Caco-2 (cell line): Measurements from ENCODE around the gene KCMF1. TPM values are rescaled to one million over a fixed set of nuclear protein-coding genes. Genes with fewer than 3 reads are reported as not detected.

Experiments used
- BruUV-seq: library from RNA; stranded (reverse); fragments of 400-500 nt; replicated peaks from 2 replicates; lab custom pipeline; 2021; lab: Mats Ljungman, UMichigan
- CTCF ChIA-PET: fragments of 300-600 bp; sonication (Branson Sonifier 250); formaldehyde crosslinking; loops from one replicate; lab custom pipeline; 2022; ENCODE audit warnings: antibody characterized with exemption; lab: Charles Lee
- POLR2A ChIA-PET: fragments of 300-600 bp; sonication (Branson Sonifier 250); formaldehyde crosslinking; loops from one replicate; lab custom pipeline; 2022; ENCODE audit warnings: antibody characterized with exemption; lab: Charles Lee
- DNase-seq, 2 experiments: peaks; one replicate each; pipeline versions ENCODE4 v3.0.0 to v3.0.0-alpha.2; 2020 to 2022
- H3K27me3 ChIP-seq: replicated peaks from 2 replicates; pipeline ENCODE4 v1.6.0; 2011; ENCODE audit warnings: low read length; ENCODE audit not compliant: control insufficient read depth, insufficient read depth
- H3K36me3 ChIP-seq: 2 replicates; pipeline ENCODE4 v1.5.1; 2011; ENCODE audit warnings: low read length; ENCODE audit not compliant: control insufficient read depth, insufficient read depth
- H3K4me1 ChIP-seq: fragments of 250-450 bp; sonication (Bioruptor Pico); 2 replicates; pipeline ENCODE4 v1.5.1; 2020; ENCODE audit warnings: mild to moderate bottlenecking
- H3K4me3 ChIP-seq: 2 replicates; pipeline ENCODE4 v1.5.1; 2011; ENCODE audit warnings: low read depth, mild to moderate bottlenecking, control low read depth, low read length
- H3K9me3 ChIP-seq: fragments of 250-450 bp; sonication (Bioruptor Pico); 2 replicates; pipeline ENCODE4 v1.5.1; 2020; ENCODE audit warnings: mild to moderate bottlenecking, moderate library complexity
- H3K27ac Mint-ChIP-seq: one replicate; pipeline ENCODE4 v1.8.0; 2022; ENCODE audit warnings: mixed read lengths; ENCODE audit not compliant: unreplicated experiment
- H3K27me3 Mint-ChIP-seq: one replicate; pipeline ENCODE4 v1.8.0; 2022; ENCODE audit warnings: mixed read lengths; ENCODE audit not compliant: insufficient read depth, unreplicated experiment
- H3K36me3 Mint-ChIP-seq: one replicate; pipeline ENCODE4 v1.8.0; 2022; ENCODE audit warnings: mild to moderate bottlenecking, mixed read lengths; ENCODE audit not compliant: insufficient read depth, unreplicated experiment
- H3K4me1 Mint-ChIP-seq: one replicate; pipeline ENCODE4 v1.8.0; 2022; ENCODE audit warnings: low read depth, mixed read lengths; ENCODE audit not compliant: unreplicated experiment
- H3K4me3 Mint-ChIP-seq: one replicate; pipeline ENCODE4 v1.8.0; 2022; ENCODE audit warnings: mild to moderate bottlenecking, moderate library complexity, mixed read lengths; ENCODE audit not compliant: unreplicated experiment
- H3K9me3 Mint-ChIP-seq: one replicate; pipeline ENCODE4 v1.8.0; 2022; ENCODE audit warnings: mixed read lengths; ENCODE audit not compliant: unreplicated experiment
- intact Hi-C: fragments of 100-400 bp; cut with micrococcal nuclease; formaldehyde crosslinking; loops from one replicate; pipeline ENCODE4 v1.10.0; 2022; ENCODE audit not compliant: unreplicated experiment
- total RNA-seq: library from RNA; stranded (reverse); gene quantifications from 2 replicates; pipeline ENCODE4 v1.2.3, GENCODE V29; 2022
- TF ChIP-seq, protein P1 (sequence below), 2 experiments: fragments of 200-600 bp in 1 of 2; IDR thresholded peaks; 1 replicate in 1 of 2; 2 replicates in 1 of 2; pipeline versions ENCODE4 v1.5.1 to v1.8.0; 2011 to 2022; ENCODE audit warnings: antibody characterized with exemption in 1 of 2, control low read depth in 1 of 2, inconsistent platforms in 1 of 2, low read depth in 1 of 2, low read length in 1 of 2, mild to moderate bottlenecking in 1 of 2, moderate library complexity in 1 of 2; ENCODE audit not compliant: insufficient read depth in 1 of 2, severe bottlenecking in 1 of 2, unreplicated experiment in 1 of 2

KCMF1 gene
- total RNA-seq, 1 experiment from 2014 or later: 81.5 TPM

DNA sequence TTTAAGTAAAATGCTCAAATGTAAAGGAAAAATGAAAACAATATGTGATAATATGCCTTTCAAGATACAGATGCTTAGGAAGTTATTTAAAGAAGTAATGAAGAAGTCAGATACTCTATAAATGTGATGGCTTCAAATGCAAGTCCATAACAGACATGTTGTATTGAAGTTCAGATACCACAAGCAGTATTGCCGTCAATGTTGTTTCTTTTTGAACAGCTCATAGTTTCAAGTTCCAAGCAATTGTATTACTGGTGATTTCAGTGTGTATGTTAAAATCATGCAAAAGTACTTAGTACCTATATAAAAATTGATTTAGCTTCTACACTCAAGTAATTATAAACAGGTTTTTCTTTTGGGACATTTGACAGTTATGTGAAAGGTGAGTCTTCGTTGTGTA is 24.9 kb downstream of the KCMF1 start:
- no peaks in the 10 kb centered on the region; the same call in 1 of the 2 replicates for H3K4me1 ChIP-seq
- H3K4me1 Mint-ChIP-seq: no peaks in the 10 kb centered on the region
- H3K9me3 Mint-ChIP-seq: no peaks in the 10 kb centered on the region
- no peak overlapping the region for H3K4me3 ChIP-seq
- H3K27me3 Mint-ChIP-seq: no peaks in the 10 kb centered on the region
- CTCF ChIA-PET: no interaction called here
- no peak for DNase-seq
- H3K9me3 ChIP-seq: no peaks in the 10 kb centered on the region
- POLR2A ChIA-PET: no interaction called here
- no peaks in the 10 kb centered on the region for H3K36me3 ChIP-seq
- no peak overlapping the region for H3K27ac Mint-ChIP-seq
- no peaks in the 10 kb centered on the region for H3K36me3 Mint-ChIP-seq
- no TSS peak for BruUV-seq
- H3K27me3 ChIP-seq: no peaks in the 10 kb centered on the region
- TF ChIP-seq, protein P1, sequence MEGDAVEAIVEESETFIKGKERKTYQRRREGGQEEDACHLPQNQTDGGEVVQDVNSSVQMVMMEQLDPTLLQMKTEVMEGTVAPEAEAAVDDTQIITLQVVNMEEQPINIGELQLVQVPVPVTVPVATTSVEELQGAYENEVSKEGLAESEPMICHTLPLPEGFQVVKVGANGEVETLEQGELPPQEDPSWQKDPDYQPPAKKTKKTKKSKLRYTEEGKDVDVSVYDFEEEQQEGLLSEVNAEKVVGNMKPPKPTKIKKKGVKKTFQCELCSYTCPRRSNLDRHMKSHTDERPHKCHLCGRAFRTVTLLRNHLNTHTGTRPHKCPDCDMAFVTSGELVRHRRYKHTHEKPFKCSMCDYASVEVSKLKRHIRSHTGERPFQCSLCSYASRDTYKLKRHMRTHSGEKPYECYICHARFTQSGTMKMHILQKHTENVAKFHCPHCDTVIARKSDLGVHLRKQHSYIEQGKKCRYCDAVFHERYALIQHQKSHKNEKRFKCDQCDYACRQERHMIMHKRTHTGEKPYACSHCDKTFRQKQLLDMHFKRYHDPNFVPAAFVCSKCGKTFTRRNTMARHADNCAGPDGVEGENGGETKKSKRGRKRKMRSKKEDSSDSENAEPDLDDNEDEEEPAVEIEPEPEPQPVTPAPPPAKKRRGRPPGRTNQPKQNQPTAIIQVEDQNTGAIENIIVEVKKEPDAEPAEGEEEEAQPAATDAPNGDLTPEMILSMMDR (IDR thresholded peaks at IDR 0.05; ENCODE audit: insufficient read depth in 1 of 2, low read depth in 1 of 2, low read length in 1 of 2, severe bottlenecking in 1 of 2, unreplicated experiment in 1 of 2): no peak
- H3K4me3 Mint-ChIP-seq: no peak overlapping the region
- intact Hi-C loops: no loop called here

DNA sequence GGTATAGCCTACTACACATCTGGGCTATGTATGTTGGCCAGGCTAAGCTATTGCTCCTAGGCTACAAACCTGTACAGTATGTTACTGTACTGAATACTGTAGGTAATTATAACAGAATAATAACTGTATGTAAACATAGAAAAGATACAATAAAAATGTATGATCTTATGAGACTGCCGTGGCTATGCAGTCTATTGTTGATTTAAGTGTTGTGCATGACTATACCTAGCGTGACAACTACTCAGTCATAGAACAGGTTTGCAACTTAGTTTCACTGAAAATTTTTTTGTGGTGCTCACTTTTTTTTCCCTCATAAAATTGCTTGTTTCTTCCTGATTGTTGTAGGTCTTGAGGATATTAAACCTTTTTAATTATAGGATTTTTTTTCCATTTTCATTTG is 25.9 kb downstream of the KCMF1 start:
- Histone ChIP-seq H3K4me1 (no peaks in the 10 kb centered on the region), H3K36me3 (no peaks in the 10 kb centered on the region), H3K4me3 (no peak overlapping the region), H3K27me3 (no peaks in the 10 kb centered on the region), H3K9me3 (no peaks in the 10 kb centered on the region)
- H3K36me3 Mint-ChIP-seq: no peaks in the 10 kb centered on the region
- no peak overlapping the region for H3K4me3 Mint-ChIP-seq
- H3K27me3 Mint-ChIP-seq: no peaks in the 10 kb centered on the region
- ChIA-PET CTCF (no interaction called here), POLR2A (no interaction called here)
- H3K4me1 Mint-ChIP-seq: no peaks in the 10 kb centered on the region
- no peaks in the 10 kb centered on the region for H3K9me3 Mint-ChIP-seq
- TF ChIP-seq, protein P1 (IDR thresholded peaks at IDR 0.05; ENCODE audit: insufficient read depth in 1 of 2, low read depth in 1 of 2, low read length in 1 of 2, severe bottlenecking in 1 of 2, unreplicated experiment in 1 of 2): no peak
- intact Hi-C loops: no loop called here
- H3K27ac Mint-ChIP-seq: no peak overlapping the region
- no peak for DNase-seq
- no TSS peak for BruUV-seq

DNA sequence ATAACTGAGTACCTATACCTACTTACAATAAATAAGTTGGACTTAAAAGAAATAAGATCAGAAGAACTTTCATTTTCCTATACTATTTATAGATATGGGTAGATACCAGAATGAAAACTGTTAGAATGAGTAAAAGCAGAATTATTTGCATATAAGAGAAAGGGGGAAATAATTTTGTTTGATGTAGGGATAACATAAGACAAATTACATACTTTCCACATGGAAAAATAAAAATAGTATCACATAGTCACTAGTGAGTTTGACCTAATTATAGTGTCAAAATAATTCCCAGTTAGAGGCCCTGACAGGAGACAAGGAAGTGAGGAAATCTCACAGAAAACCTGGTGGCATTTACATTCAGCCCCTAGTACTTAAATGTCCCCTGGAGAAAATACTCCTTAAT is 28.6 kb downstream of the KCMF1 start:
- peaks cover 10% of the 10 kb centered on the region for H3K36me3 Mint-ChIP-seq
- no peaks in the 10 kb centered on the region for H3K36me3 ChIP-seq
- no peaks in the 10 kb centered on the region for H3K9me3 Mint-ChIP-seq
- H3K27me3 Mint-ChIP-seq: no peaks in the 10 kb centered on the region
- DNase-seq: no peak
- no peak overlapping the region for H3K4me3 ChIP-seq
- no peak overlapping the region for H3K4me3 Mint-ChIP-seq
- BruUV-seq: no TSS peak
- intact Hi-C loops: no loop called here
- TF ChIP-seq, protein P1 (IDR thresholded peaks at IDR 0.05; ENCODE audit: insufficient read depth in 1 of 2, low read depth in 1 of 2, low read length in 1 of 2, severe bottlenecking in 1 of 2, unreplicated experiment in 1 of 2): no peak
- H3K27ac Mint-ChIP-seq: no peak overlapping the region
- H3K4me1 Mint-ChIP-seq: no peaks in the 10 kb centered on the region
- no peaks in the 10 kb centered on the region for H3K4me1 ChIP-seq
- H3K27me3 ChIP-seq: no peaks in the 10 kb centered on the region
- POLR2A ChIA-PET: no interaction called here
- CTCF ChIA-PET: no interaction called here
- no peaks in the 10 kb centered on the region for H3K9me3 ChIP-seq
